Subcutaneous adipose tissue (tissue), 4 donors: ENCODE data around the gene CLCN7. TPM values are rescaled to one million over a fixed set of nuclear protein-coding genes. Genes with fewer than 3 reads are reported as not detected.

Source experiments
- total RNA-seq, 4 donors: library from RNA; depleted of rRNA; stranded (reverse); fragments of >200 nt; gene quantifications; one replicate each; pipeline ENCODE4 v1.1.0, GENCODE V29; 2016
- TF ChIP-seq, protein P1 (sequence below): fragments of 450-650 bp; IDR thresholded peaks from one replicate; pipeline ENCODE4 v1.5.1; 2016; ENCODE audit warnings: low read depth, mild to moderate bottlenecking, control low read depth, antibody characterized with exemption, moderate library complexity

Gene CLCN7
- total RNA-seq, 4 donors from 2014 or later: 44.9 to 73.3 (median 56.6) TPM

DNA sequence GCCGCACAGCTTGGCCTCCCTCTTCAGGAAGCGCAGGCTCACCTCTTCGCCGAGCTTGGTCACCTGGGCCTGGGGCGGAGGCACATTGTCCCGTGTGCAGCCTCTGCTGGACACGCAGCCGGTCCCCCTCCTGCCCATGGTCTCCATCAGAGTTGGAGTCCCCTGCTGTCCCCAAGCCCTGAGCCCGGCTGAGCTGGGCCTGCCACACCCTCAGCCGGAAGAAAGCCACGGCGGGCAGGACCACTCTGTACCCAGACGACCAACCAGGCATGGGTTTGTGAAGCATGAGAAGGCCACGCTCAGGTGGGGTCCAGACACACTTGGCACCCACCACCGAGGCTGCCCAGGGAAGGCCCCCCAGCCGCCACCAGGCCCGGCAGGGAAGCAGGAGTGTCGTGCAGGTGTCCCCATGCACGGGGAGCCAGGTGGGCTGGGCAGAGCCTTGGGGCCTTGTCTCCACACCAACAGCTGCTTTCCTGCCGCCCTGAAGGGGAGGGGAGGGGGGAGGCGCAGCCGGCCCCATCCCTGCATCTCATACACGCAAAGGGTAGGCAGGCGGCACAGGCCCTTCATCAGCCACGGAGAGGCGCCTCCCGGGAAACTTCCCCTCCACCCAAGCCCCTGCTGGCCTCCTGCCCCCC is 35.6 kb downstream of the CLCN7 start:
- TF ChIP-seq, protein P1, sequence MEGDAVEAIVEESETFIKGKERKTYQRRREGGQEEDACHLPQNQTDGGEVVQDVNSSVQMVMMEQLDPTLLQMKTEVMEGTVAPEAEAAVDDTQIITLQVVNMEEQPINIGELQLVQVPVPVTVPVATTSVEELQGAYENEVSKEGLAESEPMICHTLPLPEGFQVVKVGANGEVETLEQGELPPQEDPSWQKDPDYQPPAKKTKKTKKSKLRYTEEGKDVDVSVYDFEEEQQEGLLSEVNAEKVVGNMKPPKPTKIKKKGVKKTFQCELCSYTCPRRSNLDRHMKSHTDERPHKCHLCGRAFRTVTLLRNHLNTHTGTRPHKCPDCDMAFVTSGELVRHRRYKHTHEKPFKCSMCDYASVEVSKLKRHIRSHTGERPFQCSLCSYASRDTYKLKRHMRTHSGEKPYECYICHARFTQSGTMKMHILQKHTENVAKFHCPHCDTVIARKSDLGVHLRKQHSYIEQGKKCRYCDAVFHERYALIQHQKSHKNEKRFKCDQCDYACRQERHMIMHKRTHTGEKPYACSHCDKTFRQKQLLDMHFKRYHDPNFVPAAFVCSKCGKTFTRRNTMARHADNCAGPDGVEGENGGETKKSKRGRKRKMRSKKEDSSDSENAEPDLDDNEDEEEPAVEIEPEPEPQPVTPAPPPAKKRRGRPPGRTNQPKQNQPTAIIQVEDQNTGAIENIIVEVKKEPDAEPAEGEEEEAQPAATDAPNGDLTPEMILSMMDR: no peak

DNA sequence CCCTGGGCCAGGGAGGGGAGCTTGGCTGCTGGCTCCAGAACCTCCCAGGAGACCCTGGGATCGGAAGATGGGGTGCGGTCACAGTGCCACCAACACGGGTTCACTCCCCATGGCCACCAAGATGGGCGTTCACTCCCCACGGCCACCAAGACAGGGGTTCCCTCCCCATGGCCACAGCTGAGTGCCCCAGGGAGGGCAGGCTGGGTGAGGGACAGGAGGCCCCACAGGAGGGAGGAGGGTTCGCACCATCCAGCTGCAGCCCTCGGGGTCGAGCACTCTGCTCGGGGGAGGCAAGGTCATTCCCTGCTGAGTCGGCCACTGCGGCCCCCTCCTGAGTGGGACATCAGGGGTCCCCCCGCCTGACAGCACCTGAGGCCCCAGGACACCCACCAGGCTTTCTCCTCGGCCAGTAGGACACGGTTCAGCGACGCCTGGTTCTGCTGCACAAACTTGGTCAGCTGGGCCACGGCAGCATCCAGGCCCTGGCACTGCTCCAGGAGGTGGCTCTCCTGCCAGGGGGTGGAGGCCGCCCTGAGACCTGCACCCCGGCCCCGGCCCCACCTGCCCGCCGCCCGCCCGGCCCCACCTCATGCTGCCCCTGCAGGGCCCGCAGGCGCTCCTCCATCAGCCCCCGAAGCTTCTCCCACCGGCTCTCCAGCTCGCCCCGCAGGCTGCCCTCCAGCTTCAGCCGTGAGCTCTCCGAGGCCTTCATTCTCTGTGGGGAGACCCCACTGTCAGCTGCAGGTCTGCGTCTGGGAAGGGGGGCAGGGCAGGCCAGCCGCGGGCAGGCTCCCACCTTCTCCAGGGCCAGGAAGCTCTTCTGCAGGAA is 36.4 kb downstream of the CLCN7 start:
- TF ChIP-seq, protein P1: no peak

DNA sequence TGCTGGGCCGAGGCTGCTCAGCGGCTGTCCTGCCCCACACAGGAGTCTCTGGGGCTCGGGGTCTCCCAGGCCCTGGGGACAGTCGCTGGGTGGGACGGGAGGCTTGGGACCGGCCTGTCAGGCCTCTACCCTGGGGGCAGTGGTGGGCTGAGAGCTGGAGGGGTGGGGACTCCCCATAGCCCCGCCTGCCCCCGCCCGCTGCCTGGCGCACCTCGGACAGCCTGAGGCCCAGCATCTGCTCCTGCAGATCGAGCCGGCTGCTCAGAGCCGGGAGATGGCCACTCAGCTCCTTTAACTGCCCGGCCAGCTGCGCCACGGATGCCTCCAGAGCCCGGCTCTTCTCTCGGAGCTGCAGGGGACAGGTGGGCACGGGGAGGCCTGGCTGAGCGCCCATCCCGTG is 37.2 kb downstream of the CLCN7 start:
- TF ChIP-seq, protein P1: no peak

DNA sequence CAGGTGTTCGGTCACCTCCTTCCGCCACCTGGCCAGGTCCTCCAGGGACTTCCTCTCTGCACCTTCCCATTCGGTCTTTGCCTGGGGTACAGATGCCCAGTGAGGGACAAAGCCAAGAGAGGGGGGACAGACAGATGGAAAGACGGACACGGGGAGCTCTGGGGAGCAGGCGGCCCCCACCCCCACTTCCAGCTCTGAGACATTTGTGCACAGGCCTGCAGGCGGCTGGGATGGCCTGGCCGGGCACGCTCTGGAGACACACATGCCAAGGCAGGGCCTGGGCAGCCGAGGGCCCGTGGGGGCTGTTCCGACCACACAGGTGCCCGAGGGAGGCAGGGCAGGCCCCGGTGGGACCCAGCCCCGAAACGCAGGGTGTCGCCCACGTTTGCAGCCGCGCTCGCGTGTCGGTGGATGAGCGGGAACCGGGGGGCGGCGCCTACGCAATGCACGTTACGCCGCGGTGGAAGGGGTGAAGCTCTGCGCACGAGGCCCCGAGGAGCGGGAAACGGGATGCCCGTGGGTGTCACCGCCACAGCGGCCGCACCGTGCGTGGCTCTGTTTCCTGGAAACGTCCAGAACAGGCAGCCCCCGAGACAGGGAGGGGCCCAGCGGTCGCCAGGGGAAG is 38.0 kb downstream of the CLCN7 start:
- TF ChIP-seq, protein P1: no peak

DNA sequence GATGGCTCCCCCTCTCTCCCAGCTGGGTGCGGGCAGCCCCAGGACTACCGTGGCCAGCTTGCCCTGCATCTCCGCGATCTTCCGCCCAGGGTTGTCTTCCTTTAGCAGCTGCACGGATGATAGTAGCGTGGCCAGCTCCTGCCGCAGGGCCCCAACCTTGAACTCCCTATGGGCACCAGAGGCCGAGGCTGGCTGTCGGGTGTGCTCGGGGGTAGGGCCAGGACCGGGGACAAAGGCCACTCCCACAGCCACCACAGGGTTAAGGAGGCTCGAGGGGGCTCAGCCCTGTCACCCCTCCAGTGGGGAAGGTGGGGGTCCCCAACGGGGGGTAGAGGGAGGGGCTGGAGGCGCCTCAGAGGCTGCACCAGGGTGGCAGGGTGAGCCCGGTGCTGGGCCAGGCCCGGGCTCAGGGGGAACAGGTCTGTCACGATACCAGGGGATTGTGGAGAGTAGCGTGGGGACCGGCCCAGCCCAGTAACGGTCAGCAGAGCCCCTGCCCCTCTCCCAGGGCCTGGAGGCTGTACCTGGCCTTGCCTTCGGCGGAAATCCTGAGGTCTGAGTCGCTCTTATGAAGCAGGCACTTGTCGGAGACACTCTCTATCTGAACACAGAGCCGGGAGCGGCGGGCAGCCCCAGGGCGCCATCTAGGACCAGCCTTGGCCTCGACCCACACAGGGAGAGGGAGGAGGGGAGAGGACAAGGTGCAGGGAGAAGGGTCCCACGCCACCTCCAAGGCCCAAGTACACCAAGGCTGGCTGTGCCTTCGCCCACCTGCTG is 38.7 kb downstream of the CLCN7 start:
- TF ChIP-seq, protein P1: no peak

DNA sequence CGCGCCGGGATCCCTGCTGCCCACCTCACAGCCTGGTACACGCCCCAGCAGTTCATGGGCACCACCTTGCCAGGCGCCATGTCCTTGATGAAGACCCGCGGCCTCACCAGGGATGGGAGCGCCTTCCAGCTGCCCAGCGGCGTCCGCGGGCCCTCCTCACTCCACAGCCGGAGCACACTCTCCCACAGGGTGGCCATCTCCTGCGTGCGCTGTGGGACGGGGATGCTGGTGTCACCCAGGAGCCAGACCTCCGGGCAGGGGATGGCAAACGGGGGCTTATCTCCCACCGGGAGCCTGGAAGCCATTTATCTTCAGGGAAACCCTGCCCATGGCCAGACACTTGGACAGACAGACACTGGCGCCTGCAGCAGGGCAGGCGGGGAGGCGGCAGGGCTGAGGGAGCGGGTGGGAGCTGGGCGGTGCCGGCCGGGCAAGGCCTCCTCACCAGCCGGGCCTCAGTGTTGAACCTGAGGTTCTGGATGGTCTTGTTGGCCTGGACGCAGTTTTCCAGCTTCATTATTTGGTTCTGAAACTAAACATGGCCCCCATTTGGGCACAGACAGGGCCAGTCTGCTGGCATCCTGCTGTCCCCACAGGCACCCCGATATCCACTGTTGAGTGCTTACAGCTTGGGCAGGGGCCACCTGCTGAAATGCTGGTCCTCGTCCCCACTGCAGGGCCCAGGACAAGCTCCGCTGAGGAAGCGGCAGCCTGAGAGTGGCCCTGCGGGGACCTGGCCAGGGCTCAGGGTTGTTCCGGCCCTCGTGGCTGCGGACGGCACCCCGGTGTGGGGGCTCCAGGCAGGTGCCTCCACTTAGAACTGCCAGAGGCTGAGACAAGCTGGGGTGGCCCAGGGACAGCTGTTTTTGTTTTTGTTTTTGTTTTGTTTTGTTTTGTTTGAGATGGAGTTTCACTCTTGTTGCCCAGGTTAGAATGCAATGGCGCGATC is 39.9 kb downstream of the CLCN7 start:
- TF ChIP-seq, protein P1: no peak
